ENCODE data around the gene TPSB2. TPM values are rescaled to one million over a fixed set of nuclear protein-coding genes. Genes with fewer than 3 reads are reported as not detected.
"Not testable (repeated sequence)": the region's sequence is repeated elsewhere in the genome, so short reads cannot be mapped to it uniquely, and the experiment has no call there.

TPSB2 gene
- total RNA-seq, 1 donor from 2014 or later, result 168 TPM

GRCh38 chr16:1193143-1193824 is 36.7 kb downstream of the TPSB2 start:
- DNase-seq, result no peak
- intact Hi-C loops (cut with DNase I), result no loop called here
- no peak for TF ChIP-seq CTCF (IDR thresholded peaks at IDR 0.05)
- no peak for ATAC-seq
- Histone ChIP-seq H3K4me1 (no peaks in the 10 kb centered on the region), H3K27ac (no peak overlapping the region), H3K9me3 (no peaks in the 10 kb centered on the region), H3K27me3 (ENCODE audit: low read depth) (peaks cover 3% of the 10 kb centered on the region), H3K4me3 (no peak overlapping the region), H3K36me3 (no peaks in the 10 kb centered on the region)

- no peak for TF ChIP-seq CTCF (IDR thresholded peaks at IDR 0.05)
- DNase-seq, result no peak
- Histone ChIP-seq H3K27ac (no peak overlapping the region), H3K9me3 (no peaks in the 10 kb centered on the region), H3K36me3 (no peaks in the 10 kb centered on the region), H3K4me1 (no peaks in the 10 kb centered on the region), H3K27me3 (ENCODE audit: low read depth) (peaks cover 3% of the 10 kb centered on the region), H3K4me3 (no peak overlapping the region)
- intact Hi-C loops (cut with DNase I), result no loop called here
- no peak for ATAC-seq
Observed at GRCh38 chr16:1192384-1193073, 37.5 kb downstream of the TPSB2 start.

- H3K4me1 ChIP-seq; DNase-seq; H3K9me3 ChIP-seq; H3K27me3 ChIP-seq (ENCODE audit: low read depth); ATAC-seq; H3K4me3 ChIP-seq; H3K36me3 ChIP-seq; H3K27ac ChIP-seq; intact Hi-C loops (cut with DNase I): not testable (repeated sequence)
Observed at GRCh38 chr16:1190789-1191188, 39.2 kb downstream of the TPSB2 start.

- Histone ChIP-seq H3K27me3 (ENCODE audit: low read depth) (peaks cover 3% of the 10 kb centered on the region), H3K27ac (no peak overlapping the region), H3K9me3 (no peaks in the 10 kb centered on the region), H3K36me3 (no peaks in the 10 kb centered on the region), H3K4me3 (no peak overlapping the region), H3K4me1 (no peaks in the 10 kb centered on the region)
- TF ChIP-seq CTCF (IDR thresholded peaks at IDR 0.05), result no peak
- intact Hi-C loops (cut with DNase I), result no loop called here
- ATAC-seq (no peak), DNase-seq (no peak)
Observed at GRCh38 chr16:1189455-1189854, 40.5 kb downstream of the TPSB2 start.

GRCh38 chr16:1188432-1189189 is 41.4 kb downstream of the TPSB2 start:
- peak; percentile 48 to 65 for ATAC-seq
- DNase-seq, result peak; percentile 62

GRCh38 chr16:1185460-1186207 is 44.4 kb downstream of the TPSB2 start:
- H3K4me3 ChIP-seq; H3K27me3 ChIP-seq (ENCODE audit: low read depth); DNase-seq; H3K27ac ChIP-seq; intact Hi-C loops (cut with DNase I); ATAC-seq; H3K36me3 ChIP-seq; H3K9me3 ChIP-seq: not testable (repeated sequence)
- peaks cover 16% of the 10 kb centered on the region for H3K4me1 ChIP-seq

More at GRCh38 chr16:1188432-1189189, 41.4 kb downstream of the TPSB2 start:
- intact Hi-C loops (cut with DNase I), result no loop called here
- no peak overlapping the region for H3K27ac ChIP-seq
- peaks cover 8% of the 10 kb centered on the region for H3K27me3 ChIP-seq (ENCODE audit: low read depth)
- no peak for TF ChIP-seq CTCF (IDR thresholded peaks at IDR 0.05)
- H3K4me3 ChIP-seq, result no peak overlapping the region
- no peaks in the 10 kb centered on the region for H3K36me3 ChIP-seq
- no peaks in the 10 kb centered on the region for H3K9me3 ChIP-seq
- H3K4me1 ChIP-seq, result no peaks in the 10 kb centered on the region

All from lower lobe of right lung (tissue), 2 donors.